NCI-H446 (cell line): ENCODE data around the gene MOV10L1.
A peak's percentile ranks its signal among the peaks of the same experiment; 100 is the strongest.

Source experiments
- DNase-seq, 2 experiments: peaks; one replicate each; lab custom pipeline; 2025; lab: John Stamatoyannopoulos, UW

Gene MOV10L1

GRCh38 chr22:50188356-50188755, 98.5 kb downstream of the MOV10L1 start:
- DNase-seq: no peak

DNA sequence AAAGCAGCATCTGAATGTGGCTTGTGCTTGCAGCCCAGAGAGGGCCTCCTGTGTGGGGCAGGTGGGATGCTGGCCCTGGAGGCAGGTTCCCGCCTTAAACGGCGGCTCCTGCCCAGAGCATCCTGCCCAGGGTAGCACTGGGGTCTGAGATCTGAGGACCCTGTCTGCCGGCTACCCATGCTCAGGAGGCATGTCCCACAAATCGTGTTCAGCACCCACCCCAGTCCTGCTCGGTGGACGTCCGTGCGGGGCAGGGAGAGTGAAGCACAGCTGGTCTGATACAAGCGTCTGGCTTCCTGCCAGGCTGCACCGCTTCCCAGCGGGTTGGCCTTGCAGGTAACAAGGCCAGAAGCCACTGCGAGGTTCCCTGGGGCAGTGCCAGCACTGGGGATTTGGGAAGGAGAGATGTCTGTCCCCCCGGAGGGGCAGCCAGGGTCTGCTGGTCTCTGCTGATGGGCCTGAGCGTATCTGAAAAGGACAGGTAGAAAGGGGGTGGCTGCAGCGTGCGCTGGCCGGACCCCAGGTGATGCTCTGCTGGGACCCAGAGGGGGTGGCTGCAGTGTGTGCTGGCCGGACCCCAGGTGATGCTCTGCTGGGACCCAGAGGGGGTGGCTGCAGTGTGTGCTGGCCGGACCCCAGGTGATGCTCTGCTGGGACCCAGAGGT, 99.5 kb downstream of the MOV10L1 start:
- no peak for DNase-seq

- no peak for DNase-seq
These were observed 100.0 kb downstream of the MOV10L1 start for GRCh38 chr22:50189849-50190181.

GRCh38 chr22:50190182-50190940, 100.6 kb downstream of the MOV10L1 start:
- no peak for DNase-seq

- no peak for DNase-seq
These were observed 101.3 kb downstream of the MOV10L1 start for GRCh38 chr22:50190941-50191741.

GRCh38 chr22:50192436-50193204, 102.8 kb downstream of the MOV10L1 start:
- DNase-seq: no peak

GRCh38 chr22:50193621-50194020, 103.8 kb downstream of the MOV10L1 start:
- no peak for DNase-seq

DNA sequence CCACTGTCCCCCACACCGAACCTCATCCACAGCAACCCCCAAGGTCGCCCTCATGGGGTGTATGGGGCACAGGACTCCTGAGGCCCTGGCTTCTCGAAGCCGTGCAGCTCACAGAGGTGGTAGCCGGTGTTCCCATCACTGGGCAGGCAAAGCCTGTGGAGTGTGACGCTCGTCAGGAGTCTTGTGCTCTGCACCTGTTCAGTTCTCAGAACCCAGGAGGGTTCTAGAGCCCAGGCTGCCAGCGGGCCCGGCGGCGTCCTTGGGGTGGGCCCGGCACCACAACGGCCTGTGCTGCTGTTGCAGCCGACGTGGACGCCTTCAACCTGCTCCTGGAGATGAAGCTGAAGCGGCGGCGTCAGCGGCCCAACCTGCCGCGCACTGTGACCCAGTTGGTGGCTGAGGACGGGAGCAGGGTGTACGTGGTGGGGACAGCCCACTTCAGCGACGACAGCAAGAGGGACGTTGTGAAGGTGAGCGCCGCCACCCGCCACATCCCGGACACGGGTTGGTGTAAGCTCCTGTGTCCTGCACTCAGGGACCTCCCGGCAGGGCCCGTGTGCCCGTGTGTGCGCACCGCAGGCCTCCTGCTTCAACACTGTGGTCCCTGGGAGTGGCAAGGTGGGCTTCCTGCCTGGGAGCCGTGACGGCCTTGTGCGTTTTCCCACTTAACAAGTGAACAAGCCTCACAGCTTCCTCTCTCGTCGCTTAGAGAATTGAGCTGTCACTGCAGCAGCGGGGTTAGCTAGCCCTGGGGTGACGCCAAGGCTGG, 104.4 kb downstream of the MOV10L1 start:
- no peak for DNase-seq

DNA sequence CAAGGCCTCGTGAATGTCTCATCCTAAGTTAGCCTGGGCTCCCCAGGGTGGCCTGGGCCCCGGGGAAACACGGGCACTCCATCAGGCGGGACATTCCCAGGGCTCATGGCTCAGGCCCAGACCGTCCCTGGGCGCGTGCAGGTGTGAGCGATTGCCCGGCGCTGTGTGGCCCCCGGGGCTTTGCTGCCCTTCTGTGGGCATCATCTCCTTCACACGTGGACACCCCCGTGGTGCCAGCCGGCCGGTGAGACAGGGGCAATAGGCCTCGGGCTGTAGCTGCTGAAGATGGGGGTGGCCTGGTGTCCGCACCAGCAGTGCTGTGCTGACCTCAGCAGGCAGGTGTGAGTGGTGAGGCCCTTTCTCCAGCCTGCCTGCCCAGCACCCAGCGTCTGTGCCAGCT, 106.5 kb downstream of the MOV10L1 start:
- no peak for DNase-seq

GRCh38 chr22:50197000-50197800, 107.4 kb downstream of the MOV10L1 start:
- no peak for DNase-seq

DNA sequence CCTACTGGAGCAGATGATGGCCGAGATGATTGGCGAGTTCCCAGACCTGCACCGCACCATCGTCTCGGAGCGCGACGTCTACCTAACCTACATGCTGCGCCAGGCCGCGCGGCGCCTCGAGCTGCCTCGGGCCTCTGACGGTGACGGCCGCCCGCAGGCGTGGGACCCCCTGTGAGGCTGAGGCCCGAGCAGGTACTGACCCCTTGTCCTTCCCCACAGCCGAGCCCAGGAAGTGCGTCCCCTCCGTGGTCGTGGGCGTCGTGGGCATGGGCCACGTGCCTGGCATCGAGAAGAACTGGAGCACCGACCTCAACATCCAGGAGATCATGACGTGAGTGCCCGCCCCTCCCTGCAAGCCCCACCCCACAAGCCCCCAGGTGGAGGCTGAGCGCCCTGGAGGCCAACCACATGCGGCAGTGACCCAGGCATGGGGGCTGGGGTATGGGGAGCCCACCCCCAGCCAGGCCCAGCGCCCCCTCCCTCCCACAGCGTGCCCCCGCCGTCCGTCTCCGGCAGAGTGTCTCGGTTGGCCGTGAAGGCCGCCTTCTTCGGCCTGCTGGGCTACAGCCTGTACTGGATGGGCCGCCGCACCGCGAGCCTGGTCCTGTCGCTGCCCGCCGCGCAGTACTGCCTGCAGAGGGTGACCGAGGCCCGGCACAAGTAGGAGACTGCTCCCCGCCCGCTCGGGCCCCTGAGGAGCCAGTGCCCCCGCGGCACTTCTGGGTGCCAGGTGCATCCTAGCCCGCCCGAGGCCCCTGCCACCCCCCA, 108.2 kb downstream of the MOV10L1 start:
- no peak for DNase-seq

DNA sequence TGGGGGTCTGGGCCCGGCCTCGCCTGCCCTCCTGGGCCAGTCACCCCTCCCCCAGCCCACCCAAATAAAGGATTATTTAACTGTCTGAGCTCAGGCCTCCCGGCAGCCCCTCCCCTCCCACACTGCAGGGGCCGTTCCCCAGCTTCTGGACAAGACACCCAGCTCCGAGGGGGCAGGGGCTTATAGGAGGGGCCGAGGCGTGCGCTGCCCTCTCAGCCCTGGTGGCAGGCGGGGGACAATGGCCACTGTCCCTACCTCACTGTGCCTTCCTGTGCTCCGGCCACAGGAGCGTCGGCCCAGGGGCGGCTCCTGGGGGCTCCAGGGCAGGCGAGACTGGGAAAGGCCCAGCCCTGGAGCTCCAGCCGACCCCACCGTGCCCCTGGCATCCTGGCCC, 108.8 kb downstream of the MOV10L1 start:
- DNase-seq: no peak

- DNase-seq: no peak
These were observed 109.5 kb downstream of the MOV10L1 start for GRCh38 chr22:50199251-50199721.

GRCh38 chr22:50199829-50200460, 110.1 kb downstream of the MOV10L1 start:
- DNase-seq: no peak

- DNase-seq: peak; percentile 64 to 92
These were observed 110.8 kb downstream of the MOV10L1 start, which contains the start of gene SELENOO for GRCh38 chr22:50200461-50201190. SELENOO (plus strand) TSS chr22:50201011; CDS start chr22:50201037, 26 bp downstream.

GRCh38 chr22:50201191-50202129, 111.7 kb downstream of the MOV10L1 start:
- DNase-seq: no peak

- no peak for DNase-seq
These were observed 112.4 kb downstream of the MOV10L1 start for GRCh38 chr22:50202130-50202666.
